ENCODE data around the gene RNF5.

GRCh38 chr6:32168350-32168749, 9.9 kb upstream of the RNF5 start:
- TF ChIP-seq CTCF (IDR thresholded peaks at IDR 0.05 in 4 of 5, conservative IDR thresholded peaks at IDR 0.05 in 1 of 5) (no peak), POLR2A (IDR thresholded peaks at IDR 0.05) (no peak)

All from gastrocnemius medialis (tissue), 4 donors.